PC-9 (cell line): ENCODE measurements around the gene AVL9. TPM values are rescaled to one million over a fixed set of nuclear protein-coding genes. Genes with fewer than 3 reads are reported as not detected.

Experiments
- BruUV-seq: library from RNA; stranded (reverse); fragments of 400-500 nt; replicated peaks from 2 replicates; lab custom pipeline; 2021; lab: Mats Ljungman, UMichigan
- CTCF ChIA-PET: fragments of 300-600 bp; sonication (Branson Sonifier 250); formaldehyde crosslinking; loops from one replicate; lab custom pipeline; 2022; ENCODE audit warnings: antibody characterized with exemption; lab: Charles Lee
- POLR2A ChIA-PET: fragments of 300-600 bp; sonication (Branson Sonifier 250); formaldehyde crosslinking; loops from one replicate; lab custom pipeline; 2022; ENCODE audit warnings: antibody characterized with exemption; ENCODE audit not compliant: unreplicated experiment; lab: Charles Lee
- DNase-seq, 2 experiments: peaks; one replicate each; pipeline versions ENCODE4 v3.0.0 to v3.0.0-alpha.2; 2015 to 2022; ENCODE audit warnings: mixed read lengths in 1 of 2
- H2AFZ ChIP-seq: fragments of 200-600 bp; sonication (generic); 2 replicates; pipeline ENCODE4 v1.8.1; 2017; ENCODE audit warnings: antibody characterized with exemption
- H3F3A ChIP-seq: fragments of 200-600 bp; sonication (generic); 2 replicates; pipeline ENCODE4 v1.8.1; 2017; ENCODE audit warnings: antibody characterized with exemption, mild to moderate bottlenecking, low read depth; ENCODE audit not compliant: insufficient read depth
- H3K27ac ChIP-seq: fragments of 200-600 bp; sonication (generic); 2 replicates; pipeline ENCODE4 v1.6.1; 2016; ENCODE audit warnings: mixed run types
- H3K27me3 ChIP-seq: fragments of 200-600 bp; sonication (generic); 2 replicates; pipeline ENCODE4 v1.6.1; 2016; ENCODE audit warnings: low read depth, mixed run types; ENCODE audit not compliant: insufficient read depth
- H3K36me3 ChIP-seq: fragments of 200-600 bp; sonication (generic); 2 replicates; pipeline ENCODE4 v1.6.1; 2016; ENCODE audit warnings: low read depth, mixed run types
- H3K4me1 ChIP-seq: fragments of 200-600 bp; sonication (generic); replicated peaks from 2 replicates; pipeline ENCODE4 v1.6.1; 2016; ENCODE audit warnings: mixed run types; ENCODE audit not compliant: insufficient read depth
- H3K4me2 ChIP-seq: fragments of 200-600 bp; sonication (generic); 2 replicates; pipeline ENCODE4 v1.6.1; 2017; ENCODE audit warnings: mixed run types
- H3K4me3 ChIP-seq: fragments of 200-600 bp; sonication (generic); 2 replicates; pipeline ENCODE4 v1.6.1; 2016; ENCODE audit warnings: mixed run types
- H3K79me2 ChIP-seq: fragments of 200-600 bp; sonication (generic); 2 replicates; pipeline ENCODE4 v1.6.1; 2017; ENCODE audit warnings: low read depth, mixed run types
- H3K9me2 ChIP-seq: fragments of 200-600 bp; sonication (generic); 2 replicates; pipeline ENCODE4 v1.8.1; 2017; ENCODE audit warnings: mild to moderate bottlenecking; ENCODE audit not compliant: insufficient read depth
- H3K9me3 ChIP-seq: fragments of 200-600 bp; sonication (generic); 2 replicates; pipeline ENCODE4 v1.8.1; 2016; ENCODE audit warnings: low read depth; ENCODE audit not compliant: insufficient read depth
- H4K20me1 ChIP-seq: fragments of 200-600 bp; sonication (generic); 2 replicates; pipeline ENCODE4 v1.8.1; 2017; ENCODE audit not compliant: insufficient read depth
- CTCF ChIP-seq: fragments of 200-600 bp; sonication (generic); conservative IDR thresholded peaks from 2 replicates; pipeline ENCODE4 v1.6.1; 2017; ENCODE audit warnings: mixed run types, antibody characterized with exemption, mild to moderate bottlenecking, moderate library complexity
- EZH2 ChIP-seq: fragments of 200-600 bp; sonication (generic); IDR thresholded peaks from 2 replicates; pipeline ENCODE4 v1.8.0; 2017; ENCODE audit warnings: antibody characterized with exemption, low read depth
- intact Hi-C: fragments of 100-400 bp; cut with micrococcal nuclease; formaldehyde crosslinking; loops from one replicate; pipeline ENCODE4 v1.10.0; 2022; ENCODE audit not compliant: unreplicated experiment
- total RNA-seq: library from RNA; stranded (reverse); gene quantifications from 2 replicates; pipeline ENCODE4 v1.2.3, GENCODE V29; 2021

AVL9 gene
- total RNA-seq, 1 experiment from 2014 or later: 57.1 TPM

- no peak for TF ChIP-seq EZH2
- H3K79me2 ChIP-seq: peaks cover 46% of the 10 kb centered on the region
- H3K36me3 ChIP-seq: peaks cover 18% of the 10 kb centered on the region
- no peaks in the 10 kb centered on the region for H3K9me3 ChIP-seq
- H3K27me3 ChIP-seq: no peaks in the 10 kb centered on the region
- no peaks in the 10 kb centered on the region for H3K4me1 ChIP-seq
- DNase-seq: no peak
- peaks cover 10% of the 10 kb centered on the region; the same call in 1 of the 2 replicates for H3F3A ChIP-seq
- no peak overlapping the region for H2AFZ ChIP-seq
- H4K20me1 ChIP-seq: peaks cover 22% of the 10 kb centered on the region; the same call in 1 of the 2 replicates
- 0 out of 2 replicates have a peak overlapping the region, but pooled peaks have one; percentile 1 for H3K27ac ChIP-seq
- ChIA-PET POLR2A (interaction anchor here (0.9 kb wide), 1 partner anchor 586 kb away, joined by 13 read pairs; no protein-coding TSS in a partner anchor), CTCF (no interaction called here)
- no peak overlapping the region for H3K4me3 ChIP-seq
- no peak overlapping the region for H3K4me2 ChIP-seq
- no peaks in the 10 kb centered on the region for H3K9me2 ChIP-seq
- no TSS peak for BruUV-seq
- intact Hi-C loops: no loop called here
These were observed 44.7 kb downstream of the AVL9 start for GRCh38 chr7:32539919-32540531.

- H3K27me3 ChIP-seq: no peaks in the 10 kb centered on the region
- H3K4me1 ChIP-seq: no peaks in the 10 kb centered on the region
- H3F3A ChIP-seq: 0 out of 2 replicates have a peak, but pooled peaks cover 4% of the 10 kb centered on the region
- no peak for DNase-seq
- H3K4me2 ChIP-seq: no peak overlapping the region
- no peaks in the 10 kb centered on the region for H3K9me2 ChIP-seq
- H3K36me3 ChIP-seq: peaks cover 23% of the 10 kb centered on the region
- intact Hi-C loops: no loop called here
- TF ChIP-seq CTCF (no peak), EZH2 (no peak)
- CTCF ChIA-PET: no interaction called here
- H3K79me2 ChIP-seq: peaks cover 35% of the 10 kb centered on the region
- H4K20me1 ChIP-seq: peaks cover 35% of the 10 kb centered on the region
- H2AFZ ChIP-seq: no peak overlapping the region
- H3K27ac ChIP-seq: no peak overlapping the region
- BruUV-seq: no TSS peak
- no peak overlapping the region for H3K4me3 ChIP-seq
- H3K9me3 ChIP-seq: no peaks in the 10 kb centered on the region
- POLR2A ChIA-PET: no interaction called here
These were observed 47.3 kb downstream of the AVL9 start for GRCh38 chr7:32542595-32542994.

- DNase-seq: no peak
- no peak overlapping the region for H3K4me3 ChIP-seq
- ChIA-PET POLR2A (no interaction called here), CTCF (no interaction called here)
- H3K9me3 ChIP-seq: no peaks in the 10 kb centered on the region
- TF ChIP-seq EZH2 (no peak), CTCF (no peak)
- no peaks in the 10 kb centered on the region for H3K79me2 ChIP-seq
- no peaks in the 10 kb centered on the region for H3K9me2 ChIP-seq
- H3K4me2 ChIP-seq: no peak overlapping the region
- no TSS peak for BruUV-seq
- no peaks in the 10 kb centered on the region for H3K27me3 ChIP-seq
- intact Hi-C loops: no loop called here
- H3K27ac ChIP-seq: no peak overlapping the region
- H3F3A ChIP-seq: 0 out of 2 replicates have a peak, but pooled peaks cover 4% of the 10 kb centered on the region
- H4K20me1 ChIP-seq: 0 out of 2 replicates have a peak, but pooled peaks cover 4% of the 10 kb centered on the region
- H2AFZ ChIP-seq: no peak overlapping the region
- no peaks in the 10 kb centered on the region for H3K4me1 ChIP-seq
- peaks cover 47% of the 10 kb centered on the region for H3K36me3 ChIP-seq
These were observed 64.2 kb downstream of the AVL9 start for GRCh38 chr7:32559480-32559879.
